K562 (cell line): ENCODE data around the gene KNSTRN. TPM values are rescaled to one million over a fixed set of nuclear protein-coding genes. Genes with fewer than 3 reads are reported as not detected.

Source experiments
- BACH1 ChIP-seq: fragments of 200-800 bp; sonication (Bioruptor generic); IDR thresholded peaks from 2 replicates; pipeline ENCODE4 v1.6.1; 2016; ENCODE audit warnings: missing genetic modification characterization, missing compliant biosample characterization
- CBX1 ChIP-seq: sonication (generic); IDR thresholded peaks from 2 replicates; pipeline ENCODE4 v1.6.1; 2016; ENCODE audit warnings: antibody characterized with exemption, low read depth, mild to moderate bottlenecking
- FUS ChIP-seq: fragments of 200-400 bp; formaldehyde crosslinking; optimal IDR thresholded peaks from 2 replicates; pipeline ENCODE3; 2017; ENCODE audit warnings: low read depth, low read length
- KLF6 ChIP-seq: fragments of 250-450 bp; sonication (Bioruptor Pico); IDR thresholded peaks from 2 replicates; pipeline ENCODE4 v1.4.0; 2020; ENCODE audit warnings: mild to moderate bottlenecking, moderate library complexity, borderline replicate concordance
- MEIS2 ChIP-seq: fragments of 450-650 bp; IDR thresholded peaks from 2 replicates; pipeline ENCODE4 v1.6.1; 2014; ENCODE audit warnings: mild to moderate bottlenecking; ENCODE audit not compliant: partially characterized antibody
- NFIC ChIP-seq: fragments of 450-650 bp; IDR thresholded peaks from 2 replicates; pipeline ENCODE4 v1.6.1; 2017; ENCODE audit warnings: mild to moderate bottlenecking, inconsistent platforms
- NR1H2 ChIP-seq: sonication (generic); formaldehyde crosslinking; IDR thresholded peaks from 2 replicates; pipeline ENCODE4 v1.4.0; 2020; ENCODE audit warnings: mild to moderate bottlenecking, missing genetic modification reagents
- PHB ChIP-seq: fragments of 250-450 bp; sonication (Bioruptor Pico); IDR thresholded peaks from 2 replicates; pipeline ENCODE4 v1.5.0; 2021
- POLR3G ChIP-seq: IDR thresholded peaks from 2 replicates; pipeline ENCODE4 v1.6.1; 2011; ENCODE audit not compliant: insufficient read length, insufficient replicate concordance; ENCODE audit errors: extremely low read depth
- PRMT5 ChIP-seq: sonication (generic); formaldehyde crosslinking; IDR thresholded peaks from 2 replicates; pipeline ENCODE4 v1.5.0; 2020; ENCODE audit warnings: missing genetic modification reagents
- RBM15 ChIP-seq: fragments of 200-400 bp; formaldehyde crosslinking; IDR thresholded peaks from 2 replicates; pipeline ENCODE4 v1.6.1; 2018; ENCODE audit warnings: mild to moderate bottlenecking, low read length, moderate library complexity; ENCODE audit not compliant: insufficient read depth
- RFX7 ChIP-seq: fragments of 250-450 bp; sonication (Bioruptor Pico); IDR thresholded peaks from 2 replicates; pipeline ENCODE4 v1.5.1; 2021; ENCODE audit warnings: mild to moderate bottlenecking
- SMAD4 ChIP-seq: fragments of 250-450 bp; sonication (Bioruptor Pico); conservative IDR thresholded peaks from 2 replicates; pipeline ENCODE4 v1.8.0; 2021; ENCODE audit warnings: inconsistent platforms, mild to moderate bottlenecking, moderate library complexity
- SOX6 ChIP-seq: fragments of 450-650 bp; IDR thresholded peaks from 2 replicates; pipeline ENCODE4 v1.6.1; 2014; ENCODE audit warnings: mild to moderate bottlenecking
- SRSF9 ChIP-seq: fragments of 200-400 bp; formaldehyde crosslinking; IDR thresholded peaks from 2 replicates; pipeline ENCODE4 v1.6.1; 2017; ENCODE audit warnings: low read depth, low read length, borderline replicate concordance
- TAF7 ChIP-seq: fragments of 450-650 bp; IDR thresholded peaks from 2 replicates; pipeline ENCODE4 v1.6.1; 2016; ENCODE audit warnings: missing genetic modification characterization, missing compliant biosample characterization
- YY1 ChIP-seq, 3 experiments: IDR thresholded peaks; 2 replicates each; pipeline ENCODE4 v1.6.1; 2011; ENCODE audit warnings: low read length in 2 of 3, mild to moderate bottlenecking in 2 of 3, moderate library complexity in 2 of 3, borderline replicate concordance in 1 of 3, control low read depth in 1 of 3, low read depth in 1 of 3; ENCODE audit not compliant: insufficient read depth in 3 of 3, insufficient replicate concordance in 2 of 3, control insufficient read depth in 1 of 3, insufficient read length in 1 of 3; ENCODE audit errors: extremely low read depth in 1 of 3
- ZNF41 ChIP-seq: fragments of 250-450 bp; sonication (Bioruptor Pico); conservative IDR thresholded peaks from 2 replicates; pipeline ENCODE4 v1.4.0; 2020; ENCODE audit warnings: mild to moderate bottlenecking
- ZNF586 ChIP-seq: fragments of 450-650 bp; formaldehyde crosslinking; conservative IDR thresholded peaks from 2 replicates; pipeline ENCODE4 v1.4.0; 2020; ENCODE audit warnings: mild to moderate bottlenecking, moderate library complexity
- polyA plus RNA-seq, 8 experiments: library from polyadenylated mRNA; depleted of rRNA in 4 of 8; stranded (reverse) in 5 of 8; unstranded in 3 of 8; fragments of >200 nt; fragmentation: Nextera tagmentation in 2 of 8; fragmentation: Illumina TruSeq in 1 of 8; extraction: Ambion mirVana in 2 of 8; extraction: Trizol in 1 of 8; gene quantifications; 2 replicates each; pipeline versions ENCODE4 v1.2.1 to v1.2.3, GENCODE V29; 2011 to 2014; ENCODE audit warnings: inconsistent platforms in 1 of 8, missing spikeins in 1 of 8
- total RNA-seq, 7 experiments: library from RNA; depleted of rRNA in 6 of 7; stranded (reverse); fragments of >200 nt in 6 of 7; fragmentation: Illumina TruSeq in 2 of 7; extraction: Trizol in 2 of 7; gene quantifications; 2 replicates each; pipeline versions ENCODE4 v1.2.1 to v1.2.3, GENCODE V29; 2011 to 2021; ENCODE audit warnings: low replicate concordance in 1 of 7
- TF ChIP-seq, protein P1 (sequence below): fragments of 250-450 bp; sonication (Bioruptor Pico); IDR thresholded peaks from 2 replicates; pipeline ENCODE4 v1.8.0; 2022; ENCODE audit warnings: inconsistent platforms, mild to moderate bottlenecking, moderate library complexity, borderline replicate concordance
- TF ChIP-seq, protein P2 (sequence below): fragments of 450-650 bp; formaldehyde crosslinking; conservative IDR thresholded peaks from 2 replicates; pipeline ENCODE4 v1.4.0; 2022; ENCODE audit warnings: mild to moderate bottlenecking, missing genetic modification characterization
- TF ChIP-seq, protein P3 (sequence below): sonication (generic); formaldehyde crosslinking; IDR thresholded peaks from 2 replicates; pipeline ENCODE4 v1.8.0; 2022; ENCODE audit warnings: mild to moderate bottlenecking, missing genetic modification reagents
- TF ChIP-seq, protein P4 (sequence below): fragments of 450-650 bp; IDR thresholded peaks from 2 replicates; pipeline ENCODE4 v1.6.1; 2017; ENCODE audit warnings: antibody characterized with exemption, mild to moderate bottlenecking

Gene KNSTRN
- total and polyA plus RNA-seq, 9 of the 15 experiments (the other 6 are each of a cell fraction or from before 2014, with no cell fraction given): 48.7 to 88.2 (median 66.3) TPM

DNA sequence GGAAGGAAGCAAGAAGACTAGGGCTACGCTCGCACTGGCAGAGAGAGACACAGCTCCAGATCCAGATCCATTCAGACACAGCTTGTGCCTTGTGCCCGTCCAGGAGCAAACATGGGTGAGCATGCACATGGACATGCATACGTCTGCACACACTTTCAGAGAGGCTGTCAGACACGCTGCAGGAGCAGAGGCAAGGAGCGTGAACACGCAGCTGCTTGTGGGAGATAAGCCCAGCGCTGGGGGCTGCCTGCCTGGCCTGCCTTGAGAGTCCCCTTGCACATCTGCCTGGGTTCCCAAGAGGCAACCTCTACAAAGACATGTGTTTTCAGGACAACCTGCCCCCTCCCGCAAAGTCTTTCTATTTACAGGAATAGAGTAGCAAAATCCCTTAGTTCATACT is 44.7 kb downstream of the KNSTRN start (continued):
- no peak for TF ChIP-seq YY1 (IDR thresholded peaks at IDR 0.05; ENCODE audit: borderline replicate concordance in 1 of 3, control insufficient read depth in 1 of 3, extremely low read depth in 1 of 3, insufficient read depth in 3 of 3, insufficient read length in 1 of 3, insufficient replicate concordance in 2 of 3, low read depth in 1 of 3, low read length in 2 of 3)
- TF ChIP-seq SMAD4: peak; percentile 60
- TF ChIP-seq, protein P1, sequence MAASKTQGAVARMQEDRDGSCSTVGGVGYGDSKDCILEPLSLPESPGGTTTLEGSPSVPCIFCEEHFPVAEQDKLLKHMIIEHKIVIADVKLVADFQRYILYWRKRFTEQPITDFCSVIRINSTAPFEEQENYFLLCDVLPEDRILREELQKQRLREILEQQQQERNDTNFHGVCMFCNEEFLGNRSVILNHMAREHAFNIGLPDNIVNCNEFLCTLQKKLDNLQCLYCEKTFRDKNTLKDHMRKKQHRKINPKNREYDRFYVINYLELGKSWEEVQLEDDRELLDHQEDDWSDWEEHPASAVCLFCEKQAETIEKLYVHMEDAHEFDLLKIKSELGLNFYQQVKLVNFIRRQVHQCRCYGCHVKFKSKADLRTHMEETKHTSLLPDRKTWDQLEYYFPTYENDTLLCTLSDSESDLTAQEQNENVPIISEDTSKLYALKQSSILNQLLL (CRISPR knock-in tag): no peak
- TF ChIP-seq KLF6 (CRISPR knock-in tag): no peak
- TF ChIP-seq, protein P2, sequence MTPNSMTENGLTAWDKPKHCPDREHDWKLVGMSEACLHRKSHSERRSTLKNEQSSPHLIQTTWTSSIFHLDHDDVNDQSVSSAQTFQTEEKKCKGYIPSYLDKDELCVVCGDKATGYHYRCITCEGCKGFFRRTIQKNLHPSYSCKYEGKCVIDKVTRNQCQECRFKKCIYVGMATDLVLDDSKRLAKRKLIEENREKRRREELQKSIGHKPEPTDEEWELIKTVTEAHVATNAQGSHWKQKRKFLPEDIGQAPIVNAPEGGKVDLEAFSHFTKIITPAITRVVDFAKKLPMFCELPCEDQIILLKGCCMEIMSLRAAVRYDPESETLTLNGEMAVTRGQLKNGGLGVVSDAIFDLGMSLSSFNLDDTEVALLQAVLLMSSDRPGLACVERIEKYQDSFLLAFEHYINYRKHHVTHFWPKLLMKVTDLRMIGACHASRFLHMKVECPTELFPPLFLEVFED: no peak
- no peak for TF ChIP-seq POLR3G
- TF ChIP-seq, protein P3, sequence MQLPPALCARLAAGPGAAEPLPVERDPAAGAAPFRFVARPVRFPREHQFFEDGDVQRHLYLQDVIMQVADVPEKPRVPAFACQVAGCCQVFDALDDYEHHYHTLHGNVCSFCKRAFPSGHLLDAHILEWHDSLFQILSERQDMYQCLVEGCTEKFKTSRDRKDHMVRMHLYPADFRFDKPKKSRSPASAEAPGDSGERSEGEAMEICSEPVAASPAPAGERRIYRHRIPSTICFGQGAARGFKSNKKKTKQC: no peak
- no peak for TF ChIP-seq RBM15
- no peak for TF ChIP-seq PRMT5 (CRISPR knock-in tag)
- TF ChIP-seq ZNF41 (CRISPR knock-in tag): no peak
- no peak for TF ChIP-seq BACH1 (tag)
- no peak for TF ChIP-seq FUS
- no peak for TF ChIP-seq CBX1
- peak; percentile 66 for TF ChIP-seq SOX6
- TF ChIP-seq PHB (CRISPR knock-in tag): no peak
- no peak for TF ChIP-seq TAF7 (tag)
- TF ChIP-seq RFX7 (CRISPR knock-in tag): no peak
- TF ChIP-seq SRSF9: no peak
- TF ChIP-seq NFIC: peak; percentile 60
- TF ChIP-seq ZNF586 (CRISPR knock-in tag): no peak
- no peak for TF ChIP-seq NR1H2 (CRISPR knock-in tag)
- TF ChIP-seq, protein P4, sequence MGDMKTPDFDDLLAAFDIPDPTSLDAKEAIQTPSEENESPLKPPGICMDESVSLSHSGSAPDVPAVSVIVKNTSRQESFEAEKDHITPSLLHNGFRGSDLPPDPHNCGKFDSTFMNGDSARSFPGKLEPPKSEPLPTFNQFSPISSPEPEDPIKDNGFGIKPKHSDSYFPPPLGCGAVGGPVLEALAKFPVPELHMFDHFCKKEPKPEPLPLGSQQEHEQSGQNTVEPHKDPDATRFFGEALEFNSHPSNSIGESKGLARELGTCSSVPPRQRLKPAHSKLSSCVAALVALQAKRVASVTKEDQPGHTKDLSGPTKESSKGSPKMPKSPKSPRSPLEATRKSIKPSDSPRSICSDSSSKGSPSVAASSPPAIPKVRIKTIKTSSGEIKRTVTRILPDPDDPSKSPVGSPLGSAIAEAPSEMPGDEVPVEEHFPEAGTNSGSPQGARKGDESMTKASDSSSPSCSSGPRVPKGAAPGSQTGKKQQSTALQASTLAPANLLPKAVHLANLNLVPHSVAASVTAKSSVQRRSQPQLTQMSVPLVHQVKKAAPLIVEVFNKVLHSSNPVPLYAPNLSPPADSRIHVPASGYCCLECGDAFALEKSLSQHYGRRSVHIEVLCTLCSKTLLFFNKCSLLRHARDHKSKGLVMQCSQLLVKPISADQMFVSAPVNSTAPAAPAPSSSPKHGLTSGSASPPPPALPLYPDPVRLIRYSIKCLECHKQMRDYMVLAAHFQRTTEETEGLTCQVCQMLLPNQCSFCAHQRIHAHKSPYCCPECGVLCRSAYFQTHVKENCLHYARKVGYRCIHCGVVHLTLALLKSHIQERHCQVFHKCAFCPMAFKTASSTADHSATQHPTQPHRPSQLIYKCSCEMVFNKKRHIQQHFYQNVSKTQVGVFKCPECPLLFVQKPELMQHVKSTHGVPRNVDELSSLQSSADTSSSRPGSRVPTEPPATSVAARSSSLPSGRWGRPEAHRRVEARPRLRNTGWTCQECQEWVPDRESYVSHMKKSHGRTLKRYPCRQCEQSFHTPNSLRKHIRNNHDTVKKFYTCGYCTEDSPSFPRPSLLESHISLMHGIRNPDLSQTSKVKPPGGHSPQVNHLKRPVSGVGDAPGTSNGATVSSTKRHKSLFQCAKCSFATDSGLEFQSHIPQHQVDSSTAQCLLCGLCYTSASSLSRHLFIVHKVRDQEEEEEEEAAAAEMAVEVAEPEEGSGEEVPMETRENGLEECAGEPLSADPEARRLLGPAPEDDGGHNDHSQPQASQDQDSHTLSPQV: peak; percentile 65
- peak; percentile 11 for TF ChIP-seq MEIS2
